ENCODE results near the gene GABRR3.

Gene GABRR3

GRCh38 chr3:97994328-97994945 lies 40.7 kb downstream of the GABRR3 start:
- no peak for TF ChIP-seq JUND (IDR thresholded peaks at IDR 0.05; ENCODE audit: low read depth)
- DNase-seq (ENCODE audit: low read depth in 1 of 2, low spot score in 1 of 2) = no peak
- in situ Hi-C loops (cut with HindIII; ENCODE audit: low pct_unique_long_range_greater_than_20kb, low sequenced_read_pairs) = no loop called here

GRCh38 chr3:97993526-97993925 lies 41.6 kb downstream of the GABRR3 start:
- in situ Hi-C loops (cut with HindIII; ENCODE audit: low pct_unique_long_range_greater_than_20kb, low sequenced_read_pairs) = no loop called here
- no peak for DNase-seq (ENCODE audit: low read depth in 1 of 2, low spot score in 1 of 2)
- TF ChIP-seq JUND (IDR thresholded peaks at IDR 0.05; ENCODE audit: low read depth) = no peak

- TF ChIP-seq JUND (IDR thresholded peaks at IDR 0.05; ENCODE audit: low read depth) = no peak
- no peak for DNase-seq (ENCODE audit: low read depth in 1 of 2, low spot score in 1 of 2)
- in situ Hi-C loops (cut with HindIII; ENCODE audit: low pct_unique_long_range_greater_than_20kb, low sequenced_read_pairs) = no loop called here
These were observed 42.5 kb downstream of the GABRR3 start for GRCh38 chr3:97992547-97993173.

GRCh38 chr3:97991293-97991682 lies 43.8 kb downstream of the GABRR3 start:
- TF ChIP-seq JUND (IDR thresholded peaks at IDR 0.05; ENCODE audit: low read depth) = no peak
- in situ Hi-C loops (cut with HindIII; ENCODE audit: low pct_unique_long_range_greater_than_20kb, low sequenced_read_pairs) = no loop called here

GRCh38 chr3:97990624-97991292 lies 44.4 kb downstream of the GABRR3 start:
- no peak for TF ChIP-seq JUND (IDR thresholded peaks at IDR 0.05; ENCODE audit: low read depth)
- no peak for DNase-seq (ENCODE audit: low read depth in 1 of 2, low spot score in 1 of 2)
- in situ Hi-C loops (cut with HindIII; ENCODE audit: low pct_unique_long_range_greater_than_20kb, low sequenced_read_pairs) = no loop called here

More at GRCh38 chr3:97991293-97991682, 43.8 kb downstream of the GABRR3 start:
- DNase-seq (ENCODE audit: low read depth in 1 of 2, low spot score in 1 of 2) = no peak

GRCh38 chr3:97988784-97989568 lies 46.1 kb downstream of the GABRR3 start:
- DNase-seq (ENCODE audit: low read depth in 1 of 2, low spot score in 1 of 2) = no peak
- in situ Hi-C loops (cut with HindIII; ENCODE audit: low pct_unique_long_range_greater_than_20kb, low sequenced_read_pairs) = no loop called here
- TF ChIP-seq JUND (IDR thresholded peaks at IDR 0.05; ENCODE audit: low read depth) = no peak

GRCh38 chr3:97987306-97987705 lies 47.8 kb downstream of the GABRR3 start:
- TF ChIP-seq JUND (IDR thresholded peaks at IDR 0.05; ENCODE audit: low read depth) = no peak
- in situ Hi-C loops (cut with HindIII; ENCODE audit: low pct_unique_long_range_greater_than_20kb, low sequenced_read_pairs) = no loop called here

GRCh38 chr3:97983933-97984491 lies 51.1 kb downstream of the GABRR3 start:
- DNase-seq (ENCODE audit: low read depth in 1 of 2, low spot score in 1 of 2) = no peak
- TF ChIP-seq JUND (IDR thresholded peaks at IDR 0.05; ENCODE audit: low read depth) = no peak
- in situ Hi-C loops (cut with HindIII; ENCODE audit: low pct_unique_long_range_greater_than_20kb, low sequenced_read_pairs) = no loop called here

More at GRCh38 chr3:97987306-97987705, 47.8 kb downstream of the GABRR3 start:
- no peak for DNase-seq (ENCODE audit: low read depth in 1 of 2, low spot score in 1 of 2)

- no peak for DNase-seq (ENCODE audit: low read depth in 1 of 2, low spot score in 1 of 2)
- TF ChIP-seq JUND (IDR thresholded peaks at IDR 0.05; ENCODE audit: low read depth) = no peak
- in situ Hi-C loops (cut with HindIII; ENCODE audit: low pct_unique_long_range_greater_than_20kb, low sequenced_read_pairs) = no loop called here
These were observed 53.2 kb downstream of the GABRR3 start for GRCh38 chr3:97981886-97982285.

- in situ Hi-C loops (cut with HindIII; ENCODE audit: low pct_unique_long_range_greater_than_20kb, low sequenced_read_pairs) = no loop called here
- TF ChIP-seq JUND (IDR thresholded peaks at IDR 0.05; ENCODE audit: low read depth) = no peak
- DNase-seq (ENCODE audit: low read depth in 1 of 2, low spot score in 1 of 2) = no peak
These were observed 55.5 kb downstream of the GABRR3 start for GRCh38 chr3:97979610-97980009.

GRCh38 chr3:97975466-97975865 lies 59.6 kb downstream of the GABRR3 start:
- DNase-seq (ENCODE audit: low read depth in 1 of 2, low spot score in 1 of 2) = no peak
- in situ Hi-C loops (cut with HindIII; ENCODE audit: low pct_unique_long_range_greater_than_20kb, low sequenced_read_pairs) = no loop called here
- no peak for TF ChIP-seq JUND (IDR thresholded peaks at IDR 0.05; ENCODE audit: low read depth)

- no peak for DNase-seq (ENCODE audit: low read depth in 1 of 2, low spot score in 1 of 2)
These were observed 60.1 kb downstream of the GABRR3 start for GRCh38 chr3:97974996-97975395.

More at GRCh38 chr3:97974996-97975395, 60.1 kb downstream of the GABRR3 start:
- TF ChIP-seq JUND (IDR thresholded peaks at IDR 0.05; ENCODE audit: low read depth) = no peak
- in situ Hi-C loops (cut with HindIII; ENCODE audit: low pct_unique_long_range_greater_than_20kb, low sequenced_read_pairs) = no loop called here
